Right atrium auricular region (tissue), 2 donors: ENCODE data around the gene LAMA2. TPM values are rescaled to one million over a fixed set of nuclear protein-coding genes. Genes with fewer than 3 reads are reported as not detected.

ENCODE experiments used
- DNase-seq: peaks from one replicate; pipeline ENCODE4 v3.0.0-alpha.2; 2019; ENCODE audit warnings: low spot score
- H3K27ac ChIP-seq, 2 donors: fragments of 200-600 bp; sonication (generic); 1 replicate in 1 of 2; 2 replicates in 1 of 2; pipeline ENCODE4 v1.5.1; 2016 to 2019
- H3K27me3 ChIP-seq, 2 donors: fragments of 200-600 bp; sonication (generic); one replicate each; pipeline versions ENCODE4 v1.5.1 to v1.6.0; 2017 to 2019
- H3K36me3 ChIP-seq: fragments of 200-600 bp; sonication (generic); one replicate; pipeline ENCODE4 v1.5.1; 2016
- H3K4me1 ChIP-seq, 2 donors: fragments of 200-600 bp; sonication (generic); one replicate each; pipeline versions ENCODE4 v1.5.1 to v1.6.0; 2017 to 2019
- H3K4me3 ChIP-seq, 2 donors: fragments of 200-600 bp; sonication (generic); 1 replicate in 1 of 2; 2 replicates in 1 of 2; pipeline ENCODE4 v1.5.1; 2017 to 2019; ENCODE audit warnings: mild to moderate bottlenecking in 1 of 2, moderate library complexity in 1 of 2
- H3K9me3 ChIP-seq, 2 donors: fragments of 200-600 bp; sonication (generic); one replicate each; pipeline ENCODE4 v1.5.1; 2019
- CTCF ChIP-seq, 2 donors: fragments of 200-600 bp; sonication (generic); IDR thresholded peaks; one replicate each; pipeline ENCODE4 v1.5.1; 2019; ENCODE audit warnings: antibody characterized with exemption in 2 of 2
- total RNA-seq, 2 donors: library from RNA; depleted of rRNA; stranded (reverse); fragments of >200 nt; gene quantifications; one replicate each; pipeline ENCODE4 v1.1.0, GENCODE V29; 2016

The LAMA2 gene
- total RNA-seq, 2 donors from 2014 or later = 150 to 166 TPM

- Histone ChIP-seq H3K4me1 (no peaks in the 10 kb centered on the region), H3K9me3 (no peaks in the 10 kb centered on the region), H3K36me3 (peaks cover 34% of the 10 kb centered on the region), H3K27me3 (no peaks in the 10 kb centered on the region), H3K4me3 (no peak overlapping the region), H3K27ac (no peak overlapping the region)
- TF ChIP-seq CTCF (IDR thresholded peaks at IDR 0.05) = no peak
- DNase-seq = no peak
Measured at GRCh38 chr6:129270450-129270849, 387.5 kb downstream of the LAMA2 start.

- H3K27me3 ChIP-seq = no peaks in the 10 kb centered on the region
- H3K4me3 ChIP-seq = no peak overlapping the region
- no peaks in the 10 kb centered on the region for H3K4me1 ChIP-seq
- peaks cover 26% of the 10 kb centered on the region for H3K36me3 ChIP-seq
- no peak for TF ChIP-seq CTCF (IDR thresholded peaks at IDR 0.05)
- no peaks in the 10 kb centered on the region for H3K9me3 ChIP-seq
- DNase-seq = no peak
- H3K27ac ChIP-seq = no peak overlapping the region
Measured at GRCh38 chr6:129273161-129273560, 390.2 kb downstream of the LAMA2 start.

GRCh38 chr6:129276461-129276860 lies 393.5 kb downstream of the LAMA2 start:
- TF ChIP-seq CTCF (IDR thresholded peaks at IDR 0.05) = no peak
- Histone ChIP-seq H3K27ac (no peak overlapping the region), H3K27me3 (no peaks in the 10 kb centered on the region), H3K36me3 (peaks cover 26% of the 10 kb centered on the region), H3K4me1 (peaks cover 0 to 19% of the 10 kb centered on the region in 2 donors), H3K9me3 (no peaks in the 10 kb centered on the region), H3K4me3 (no peak overlapping the region)
- DNase-seq = no peak

- no peak overlapping the region for H3K27ac ChIP-seq
- H3K36me3 ChIP-seq = peaks cover 22% of the 10 kb centered on the region
- no peaks in the 10 kb centered on the region for H3K27me3 ChIP-seq
- no peak for TF ChIP-seq CTCF (IDR thresholded peaks at IDR 0.05)
- H3K4me1 ChIP-seq = peaks cover 0 to 19% of the 10 kb centered on the region in 2 donors
- no peak for DNase-seq
- H3K4me3 ChIP-seq = no peak overlapping the region
- H3K9me3 ChIP-seq = no peaks in the 10 kb centered on the region
Measured at GRCh38 chr6:129276986-129277385, 394.0 kb downstream of the LAMA2 start.

- H3K9me3 ChIP-seq = no peaks in the 10 kb centered on the region
- no peak overlapping the region for H3K27ac ChIP-seq
- peaks cover 0 to 19% of the 10 kb centered on the region in 2 donors for H3K4me1 ChIP-seq
- H3K27me3 ChIP-seq = no peaks in the 10 kb centered on the region
- no peak for TF ChIP-seq CTCF (IDR thresholded peaks at IDR 0.05)
- no peak overlapping the region for H3K4me3 ChIP-seq
- peaks cover 12% of the 10 kb centered on the region for H3K36me3 ChIP-seq
- no peak for DNase-seq
Measured at GRCh38 chr6:129279343-129280292, 396.7 kb downstream of the LAMA2 start.
